SK-N-DZ (cell line): ENCODE results near the gene ASB6.
A peak's percentile ranks its signal among the peaks of the same experiment; 100 is the strongest.
"Not testable (repeated sequence)": the region's sequence is repeated elsewhere in the genome, so short reads cannot be mapped to it uniquely, and the experiment has no call there.

Experiments used
- DNase-seq: peaks from one replicate; pipeline ENCODE4 v3.0.0-alpha.2; 2015; ENCODE audit warnings: low spot score

The ASB6 gene

DNA sequence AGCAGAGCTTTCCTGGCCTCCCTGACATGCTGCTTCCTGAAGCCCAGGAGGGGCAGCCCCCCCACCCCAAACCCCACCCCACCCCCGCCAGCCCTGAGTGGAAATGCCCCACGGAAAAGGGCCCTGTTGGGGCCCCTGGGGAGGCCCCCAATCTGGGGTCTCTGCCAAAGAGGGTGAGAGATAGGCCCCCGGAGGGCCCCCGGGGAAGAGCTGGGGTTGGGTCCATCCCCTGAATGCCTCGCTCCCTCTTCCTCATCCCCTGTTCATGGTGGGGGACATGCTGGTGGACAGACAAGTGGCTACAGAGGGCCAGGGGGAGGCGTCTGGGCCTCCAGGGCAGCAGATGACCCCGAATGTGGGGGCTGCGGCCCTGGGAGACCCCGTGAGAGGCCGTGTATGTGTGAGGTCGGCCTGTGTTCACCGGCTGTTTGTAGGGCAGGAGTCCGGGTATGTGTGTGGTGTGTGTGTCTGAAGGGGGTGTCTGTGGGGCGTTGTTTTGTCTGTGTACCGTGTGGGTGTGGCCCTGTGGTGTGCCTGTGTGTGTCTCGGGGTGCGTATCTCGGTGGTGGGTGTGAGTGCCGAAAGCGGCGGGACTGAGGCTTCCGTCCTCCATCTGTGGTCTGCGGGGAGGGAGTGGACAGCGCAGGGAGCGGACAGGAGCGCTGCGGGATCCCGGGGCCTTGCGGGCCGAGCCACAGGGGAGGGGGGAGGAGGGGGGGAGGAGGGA lies 32.3 kb downstream of the ASB6 start:
- no peak for DNase-seq

DNA sequence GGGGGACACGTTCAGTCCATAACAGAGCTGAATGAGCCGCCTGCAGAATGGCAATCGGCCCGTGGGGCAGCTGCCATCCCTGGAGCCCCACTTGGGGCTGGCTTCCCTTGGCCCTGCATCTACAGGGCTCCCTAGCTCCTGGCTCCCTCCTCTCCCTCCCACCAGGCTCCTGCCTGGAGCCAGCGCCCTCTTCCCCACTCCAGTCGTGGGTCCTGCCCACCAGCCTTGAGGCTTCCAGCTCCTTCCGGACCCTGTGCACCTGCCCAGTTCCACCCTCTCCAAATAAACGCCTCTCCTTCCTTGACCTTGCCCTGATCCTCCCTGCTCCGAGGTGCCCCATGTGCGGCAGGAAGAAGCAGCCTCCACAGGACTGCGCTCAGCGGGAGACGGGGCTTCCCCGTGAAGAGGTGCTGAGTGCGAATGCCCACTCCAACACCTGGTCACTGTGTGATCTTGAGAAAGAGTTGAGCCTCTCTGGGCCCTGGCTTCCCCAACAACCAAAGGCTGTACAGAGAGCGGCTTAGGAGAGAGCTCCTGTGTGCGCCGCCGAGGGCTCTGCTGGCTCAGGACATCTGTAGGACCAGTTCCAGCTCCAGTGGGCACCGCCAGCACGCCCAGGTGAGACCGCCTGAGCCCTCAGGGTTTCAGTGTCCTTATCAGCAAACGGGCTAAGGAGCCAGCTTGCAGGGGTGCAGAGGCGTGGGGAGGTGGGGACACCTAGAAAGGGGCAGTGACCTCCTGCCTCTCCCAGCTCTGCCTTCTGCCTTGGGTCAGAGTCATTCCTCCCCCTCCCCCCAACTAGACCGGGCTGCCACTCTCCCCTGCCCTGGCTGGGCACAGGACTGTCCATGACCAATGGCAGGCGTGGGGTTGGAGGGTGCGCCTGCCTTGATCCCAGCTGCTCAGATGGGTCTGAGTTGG lies 33.1 kb downstream of the ASB6 start:
- no peak for DNase-seq

DNA sequence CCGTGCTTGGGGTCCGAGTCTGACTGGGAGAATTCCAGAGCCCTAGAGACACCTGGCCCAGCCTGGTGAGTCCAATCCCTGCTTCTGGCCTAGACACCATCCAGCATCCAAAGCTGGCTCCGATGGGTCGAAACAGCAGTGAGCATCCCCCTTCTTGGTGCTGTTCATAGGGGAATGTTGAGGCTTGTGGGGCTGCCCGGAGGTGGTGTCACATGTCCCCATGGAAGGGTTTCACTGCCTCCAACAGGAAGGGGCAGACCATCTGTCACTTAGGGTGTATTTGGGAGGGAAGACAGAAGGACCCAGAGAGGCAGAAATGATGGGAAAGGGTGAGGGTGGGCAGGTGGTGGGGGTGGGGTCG lies 34.9 kb downstream of the ASB6 start:
- DNase-seq = no peak

DNA sequence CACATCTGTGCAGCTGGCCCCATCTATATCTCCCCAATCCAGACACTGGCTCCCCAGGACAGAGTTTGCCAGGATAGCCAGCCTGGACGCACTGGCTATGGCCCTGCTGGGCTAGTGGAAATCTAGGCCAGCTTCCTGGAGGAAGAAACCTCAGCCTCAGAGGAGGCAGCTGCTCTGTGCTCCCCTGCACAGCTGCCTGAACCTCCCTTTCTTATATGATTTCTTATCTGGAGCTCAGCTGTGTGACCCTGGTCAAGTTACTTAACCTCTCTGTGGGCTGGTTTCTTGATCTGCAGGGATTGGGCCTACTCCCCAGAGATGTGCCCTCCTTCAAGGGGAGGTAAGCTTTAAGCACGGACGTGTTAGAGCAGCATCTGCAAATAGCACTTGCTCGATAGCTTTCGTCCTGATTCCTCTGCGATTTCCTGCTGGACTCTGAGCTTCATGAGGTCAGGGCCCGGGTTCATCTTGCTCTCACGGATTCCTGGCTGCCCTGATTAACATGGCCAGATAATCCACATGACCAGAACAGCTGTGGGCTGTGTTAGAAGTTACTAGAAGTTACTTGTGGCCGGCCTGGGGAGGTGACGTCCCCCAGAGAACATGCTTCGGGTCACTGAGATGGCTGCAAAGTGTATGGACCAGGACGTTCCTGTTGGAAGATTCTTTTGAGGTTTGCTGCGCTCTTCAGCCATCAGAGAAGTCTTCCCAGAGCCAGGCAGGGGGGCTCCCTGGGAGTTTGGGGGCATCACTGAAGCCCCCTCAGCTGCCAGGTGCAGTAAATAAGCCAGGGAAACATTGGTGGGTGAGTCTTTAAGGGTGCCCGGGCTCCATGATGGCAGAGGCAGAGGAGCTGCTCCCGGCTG lies 35.6 kb downstream of the ASB6 start:
- DNase-seq = no peak

DNA sequence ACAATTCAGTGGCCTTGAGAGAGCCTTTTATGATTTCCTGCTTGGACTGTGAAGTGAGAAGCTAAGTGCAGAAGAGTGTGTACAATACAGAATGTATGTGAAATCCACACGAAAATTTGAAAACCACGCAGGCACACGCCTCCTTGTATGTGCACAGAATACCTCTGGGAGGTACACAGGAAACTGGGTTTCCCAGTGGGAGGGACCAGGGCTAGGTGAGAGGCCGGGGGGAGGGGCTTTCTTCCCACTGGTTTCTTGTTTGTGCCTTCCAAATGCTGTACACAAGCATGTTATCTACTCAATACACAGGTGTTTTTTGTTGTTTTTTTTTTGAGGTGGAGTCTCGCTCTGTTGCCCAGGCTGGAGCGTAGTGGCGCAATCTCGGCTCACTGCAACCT lies 37.2 kb downstream of the ASB6 start:
- no peak for DNase-seq

DNA sequence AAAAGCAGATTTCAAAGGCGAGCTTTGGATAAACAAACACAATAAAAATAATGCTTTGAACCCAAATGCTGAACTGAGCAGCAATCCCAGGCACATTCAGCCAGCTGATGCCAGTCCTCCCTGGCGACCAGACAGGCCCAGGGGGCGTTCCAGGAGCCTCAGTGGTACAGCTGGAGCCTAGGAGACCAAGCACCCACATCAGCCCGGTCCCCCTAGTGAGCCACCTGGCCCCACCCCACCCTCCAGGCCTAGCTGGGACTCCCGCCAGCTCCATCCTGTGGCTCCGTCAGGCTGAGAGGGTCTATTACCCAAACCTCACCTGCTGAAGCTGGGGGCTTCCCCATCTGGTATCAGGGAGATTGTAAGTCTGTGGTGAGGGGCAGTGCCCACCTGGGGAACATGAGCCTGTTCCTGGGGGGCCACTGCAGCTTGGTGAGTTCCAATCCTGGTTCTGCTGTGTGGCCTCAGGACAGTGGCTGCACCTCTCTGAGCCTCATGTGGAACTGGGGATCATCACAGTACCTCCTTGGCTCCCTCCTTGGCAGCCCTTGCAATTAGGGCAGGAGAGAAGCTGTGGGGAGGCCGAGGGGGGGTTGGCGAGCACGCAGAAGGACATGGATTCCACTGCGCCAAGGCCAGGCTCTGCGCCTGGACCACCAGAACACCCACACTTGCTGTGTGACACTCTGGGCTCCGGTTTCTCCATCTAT lies 37.7 kb downstream of the ASB6 start:
- no peak for DNase-seq

DNA sequence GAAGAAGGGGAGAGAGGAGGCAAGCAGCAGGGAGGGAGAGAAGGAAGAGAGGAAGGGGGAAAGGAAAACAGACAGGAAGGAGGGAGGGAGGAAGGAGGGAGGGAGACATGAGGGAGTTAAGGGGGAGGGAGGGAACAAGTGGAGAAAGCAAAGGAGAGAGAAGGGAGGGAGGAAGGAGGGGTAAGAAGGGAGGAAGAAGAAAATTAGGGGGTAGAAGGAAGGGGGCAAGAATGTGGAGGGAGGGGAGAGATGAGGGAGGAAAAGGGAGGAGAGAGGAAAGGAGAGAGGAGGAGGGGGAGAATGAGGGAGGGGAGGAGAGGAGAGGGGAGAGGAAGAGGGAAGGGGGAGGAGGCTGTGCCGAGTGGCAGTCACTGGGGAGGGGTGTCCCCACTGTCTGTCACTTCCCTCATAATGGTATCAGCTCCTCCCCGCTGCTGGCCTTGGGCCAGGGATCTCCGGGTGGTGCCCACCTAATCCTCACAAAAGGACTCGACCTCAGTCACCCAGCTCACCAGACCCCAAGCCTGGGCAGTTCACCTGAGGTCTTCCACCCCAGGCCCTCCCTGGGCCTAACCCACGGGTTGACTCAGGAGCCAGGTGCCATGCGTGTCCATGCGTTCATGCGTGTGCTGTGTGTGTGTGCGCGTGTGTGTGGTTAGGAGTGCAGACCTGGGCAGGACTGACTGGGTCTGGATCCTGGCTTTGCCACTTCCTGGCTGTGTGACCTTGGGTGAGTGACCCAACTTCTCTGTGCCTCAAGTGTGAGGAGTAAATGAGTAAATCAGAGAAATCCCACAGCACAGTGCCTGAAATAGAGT lies 39.1 kb downstream of the ASB6 start:
- DNase-seq = no peak

DNA sequence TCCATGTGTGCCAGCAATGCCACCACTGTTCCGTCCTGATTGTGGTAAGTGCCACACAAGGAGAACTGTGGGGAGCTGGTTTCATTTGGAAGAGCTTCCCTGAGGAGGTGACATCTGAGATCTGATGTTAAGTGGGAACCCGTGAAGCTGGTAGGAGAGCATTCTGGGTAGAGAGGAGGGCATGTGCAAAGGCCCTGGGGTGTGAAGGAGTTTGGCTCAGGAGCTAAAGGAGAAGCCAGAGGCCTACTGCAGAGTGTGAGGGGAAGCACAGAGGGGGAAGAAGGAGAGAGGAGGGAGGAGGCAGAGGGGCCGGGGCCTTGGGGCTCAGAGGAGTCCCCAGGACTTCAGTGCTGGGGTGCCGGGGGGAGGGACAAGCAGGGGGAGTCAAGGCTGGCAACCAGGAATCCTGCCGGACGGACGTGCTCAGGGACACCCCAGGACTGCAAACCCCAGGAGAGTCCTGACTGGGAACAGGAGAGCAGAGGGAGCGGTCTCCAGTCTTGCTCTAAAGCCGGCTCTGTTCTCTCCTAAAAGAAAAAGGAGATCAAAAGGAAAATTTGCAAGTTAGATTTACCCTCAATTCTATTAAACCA lies 40.8 kb downstream of the ASB6 start:
- no peak for DNase-seq

DNA sequence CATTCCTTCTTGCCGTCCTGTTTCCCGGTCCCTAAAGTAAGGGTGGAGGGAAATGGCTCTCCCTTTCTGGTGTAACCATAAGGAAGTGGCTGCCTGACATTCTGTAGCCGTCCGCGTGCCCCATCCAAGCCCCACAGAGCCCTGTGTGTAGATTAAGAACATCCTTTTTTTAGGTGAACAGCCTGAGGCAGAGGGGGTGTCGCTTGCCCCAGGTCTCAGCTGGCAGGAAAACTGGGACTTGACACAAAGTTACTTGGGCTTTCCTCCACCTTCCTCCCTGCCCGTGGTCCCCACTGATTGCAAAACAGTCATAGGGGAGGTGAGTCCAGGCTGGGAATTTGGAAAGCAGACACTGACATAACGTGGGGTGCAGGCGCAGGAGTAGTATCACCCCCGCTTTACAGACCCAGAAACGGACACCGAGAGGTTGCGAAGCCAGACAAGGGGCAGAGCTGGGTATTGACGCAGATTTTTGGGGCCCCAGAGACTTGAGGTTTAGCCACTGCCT lies 43.8 kb downstream of the ASB6 start:
- DNase-seq = no peak

DNA sequence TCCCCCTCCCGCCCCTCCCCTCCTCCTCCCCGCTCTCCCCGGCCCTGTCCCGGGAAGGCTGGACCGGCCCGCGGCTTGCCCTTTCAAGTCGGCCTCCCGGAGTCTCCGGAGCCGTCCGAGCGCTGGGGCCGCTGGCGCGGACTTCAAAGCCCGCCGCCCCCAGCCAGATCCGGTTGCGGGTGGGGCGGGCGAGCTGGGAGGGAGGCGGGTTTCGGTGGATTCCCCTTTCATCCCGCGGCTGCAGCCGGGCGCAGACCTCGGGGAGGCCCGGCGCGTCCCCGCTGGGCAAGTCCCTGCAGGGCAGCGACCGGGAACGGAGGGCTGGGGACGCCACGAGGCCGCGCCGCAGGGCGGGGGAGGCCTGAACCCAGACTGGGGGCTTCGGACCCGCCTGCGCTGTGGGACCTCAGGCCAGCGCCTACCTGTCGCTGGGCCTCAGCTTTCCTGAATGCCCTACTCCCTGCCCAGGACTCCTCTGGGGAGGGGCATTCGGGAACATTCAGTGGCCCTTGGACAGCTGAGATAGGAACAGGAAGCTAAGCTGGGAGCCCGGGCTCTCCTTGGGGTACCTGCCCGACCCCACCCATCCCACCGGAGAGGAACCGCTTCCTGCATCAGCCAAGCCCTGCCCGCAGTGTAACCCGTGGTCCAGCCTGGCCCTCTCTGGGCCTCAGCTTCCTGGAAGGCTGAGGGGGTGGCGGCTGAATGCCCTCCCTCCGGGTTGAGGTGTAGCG lies 44.4 kb downstream of the ASB6 start:
- DNase-seq = no peak

DNA sequence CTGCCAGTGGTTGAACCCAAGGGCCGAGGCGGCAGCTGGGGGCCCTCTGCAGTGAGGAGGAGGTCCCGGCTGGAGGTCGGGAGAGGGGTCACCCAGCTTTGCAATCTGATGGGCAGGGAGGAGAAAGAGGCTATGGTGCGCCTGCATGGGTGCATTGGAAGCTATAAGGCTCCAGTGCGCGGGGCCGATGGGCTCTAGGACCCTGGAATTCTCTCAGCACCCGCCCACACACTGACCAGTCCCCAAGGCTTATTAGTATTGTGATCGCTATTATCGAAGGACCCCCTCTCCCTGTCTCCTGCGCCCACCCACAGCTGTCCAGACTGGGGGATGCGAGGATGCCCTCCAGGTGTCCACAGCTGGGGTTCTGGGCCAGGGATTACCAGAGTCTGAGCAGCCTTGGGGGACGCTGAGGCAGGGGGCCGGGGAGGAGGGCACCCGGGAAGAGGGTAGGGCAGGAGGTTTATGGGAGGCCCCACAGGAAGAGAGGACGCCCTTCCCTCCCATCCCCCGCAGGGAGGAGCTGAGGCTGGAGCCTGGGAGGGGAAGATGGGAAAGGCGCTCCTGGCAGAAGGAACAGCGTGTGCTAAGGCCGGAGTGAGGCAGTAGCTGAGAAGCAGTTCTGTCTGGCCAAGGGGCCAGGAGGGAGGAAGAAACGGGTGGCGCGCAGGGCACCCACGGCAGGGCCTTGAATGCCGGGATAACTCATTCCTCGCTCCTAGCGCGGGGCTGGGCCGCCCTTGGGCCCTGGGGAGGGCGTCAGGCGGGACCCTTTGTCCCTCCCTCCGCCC lies 45.2 kb downstream of the ASB6 start:
- DNase-seq = peak; percentile 90

DNA sequence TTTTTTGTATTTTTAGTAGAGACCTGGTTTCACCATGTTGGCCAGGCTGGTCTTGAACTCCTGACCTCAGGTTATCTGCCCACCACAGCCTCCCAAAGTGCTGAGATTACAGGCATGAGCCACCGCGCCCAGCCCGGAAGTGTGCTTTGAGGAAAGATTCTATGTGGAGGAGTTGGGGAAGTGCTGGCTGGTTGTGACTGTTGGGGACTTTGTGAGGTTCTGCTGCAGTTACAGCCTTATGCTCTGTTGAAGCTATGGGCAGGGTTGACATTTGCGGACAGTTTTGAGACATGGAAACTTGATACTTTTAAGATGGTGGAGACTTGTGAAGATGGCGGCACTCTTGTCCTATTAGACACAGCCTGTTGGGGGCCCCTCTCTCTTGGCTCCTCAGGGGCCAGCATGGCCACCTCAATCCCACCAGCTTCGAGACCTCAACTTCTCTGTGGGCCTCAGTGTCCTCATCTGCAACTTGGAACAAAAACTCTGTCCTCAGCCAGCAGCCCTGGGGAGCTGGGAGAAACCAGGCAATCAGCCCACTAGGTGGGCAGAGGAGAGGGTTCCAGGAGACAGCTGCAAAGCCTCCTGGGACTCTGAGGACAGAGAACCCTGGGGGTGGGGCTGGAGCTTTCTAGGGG lies 45.9 kb downstream of the ASB6 start:
- DNase-seq = no peak

DNA sequence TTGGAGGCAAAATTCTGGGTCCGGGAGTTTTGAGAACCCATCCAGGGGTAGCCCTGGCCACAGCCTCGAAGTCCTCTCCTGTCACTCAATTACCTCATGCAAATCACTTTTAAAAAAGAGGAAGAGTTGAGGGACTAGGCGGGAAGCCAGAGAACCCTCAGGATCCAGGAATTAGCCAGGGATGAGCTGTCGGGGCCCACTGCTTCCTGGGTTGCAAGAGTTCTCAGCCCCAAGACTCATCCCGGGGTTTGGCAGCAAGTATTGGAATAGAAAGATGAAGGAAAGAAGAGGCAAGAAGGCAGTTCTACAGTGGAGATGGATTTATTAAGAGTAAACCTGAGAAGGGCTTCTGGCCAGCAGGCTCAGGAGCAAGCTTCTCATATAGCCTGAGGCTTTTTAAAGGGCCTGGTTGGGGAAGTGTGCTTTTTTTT lies 46.6 kb downstream of the ASB6 start:
- DNase-seq = no peak

DNA sequence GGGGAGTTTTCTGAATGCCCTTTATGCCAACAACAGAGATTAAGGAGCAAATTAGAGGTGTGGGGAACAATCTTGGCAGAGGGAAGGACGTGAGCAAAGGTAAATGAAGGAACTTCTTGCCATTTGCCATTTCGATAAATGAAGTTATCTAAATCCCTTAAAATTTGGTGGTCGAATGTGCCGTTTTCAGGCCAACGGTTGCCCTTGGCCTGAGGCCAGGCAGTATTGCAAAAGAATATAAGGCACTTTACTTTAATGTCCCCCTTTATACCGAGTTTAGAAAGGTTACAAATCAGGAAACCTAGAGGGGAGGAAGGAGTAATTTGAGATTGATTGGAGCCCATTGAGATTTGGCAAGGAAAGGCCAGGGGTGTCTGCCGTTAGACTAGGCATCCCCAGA lies 47.3 kb downstream of the ASB6 start:
- DNase-seq = no peak

DNA sequence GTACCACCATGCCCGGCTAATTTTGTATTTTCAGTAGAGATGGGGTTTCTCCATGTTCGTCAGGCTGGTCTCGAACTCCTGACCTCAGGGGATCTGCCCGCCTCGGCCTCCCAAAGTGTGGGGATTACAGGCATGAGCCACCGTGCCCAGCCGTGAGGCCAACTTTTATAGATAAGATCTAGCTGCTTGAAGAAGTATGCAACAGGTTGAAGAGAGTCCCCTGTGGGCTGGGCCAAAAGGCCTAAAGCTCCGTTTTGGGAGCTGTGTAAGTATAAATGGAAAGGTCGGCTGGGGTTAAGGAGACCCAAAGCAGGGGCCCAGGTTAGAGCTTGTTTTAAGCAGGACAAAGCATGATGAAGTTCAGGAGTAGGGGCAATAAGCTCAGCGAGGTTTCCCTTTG lies 49.2 kb downstream of the ASB6 start:
- not testable (repeated sequence) for DNase-seq

DNA sequence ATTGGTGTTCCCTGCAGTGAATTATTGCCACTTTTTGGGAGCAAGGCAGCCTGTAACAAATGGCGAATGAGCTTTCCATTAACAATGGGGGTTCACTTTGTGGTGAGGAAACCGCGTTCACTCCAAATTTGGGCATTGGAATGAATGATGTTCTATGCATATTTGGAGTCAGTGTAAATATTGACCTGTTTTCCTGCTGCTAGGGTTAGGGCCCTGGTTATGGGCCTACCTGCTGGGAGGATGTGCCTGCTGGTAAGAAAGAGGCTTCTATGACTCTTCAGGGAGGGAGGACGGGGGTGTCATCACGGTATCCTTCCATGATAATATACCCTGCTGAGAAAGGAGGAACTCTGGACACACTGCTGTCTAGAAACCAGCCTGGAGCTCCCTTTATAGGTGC lies 50.0 kb downstream of the ASB6 start:
- DNase-seq = no peak

DNA sequence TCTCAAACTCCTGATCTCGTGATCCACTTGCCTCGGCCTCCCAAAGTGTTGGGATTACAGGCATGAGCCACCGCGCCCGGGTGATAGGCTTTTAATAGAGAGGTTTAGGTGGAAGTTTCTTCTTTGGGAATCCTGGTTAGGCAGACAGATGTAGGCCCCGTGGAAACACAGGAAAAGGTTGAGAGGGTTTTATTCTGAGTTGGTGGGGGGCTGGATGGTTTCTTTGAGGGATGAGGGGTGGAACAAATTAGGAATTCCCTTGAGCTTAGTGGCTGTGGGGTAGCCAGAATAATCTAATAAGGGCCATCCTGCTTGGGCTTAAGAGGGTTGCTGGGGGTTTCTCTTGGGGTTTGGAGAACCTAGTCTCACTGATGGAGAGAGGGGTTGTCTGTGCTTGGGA lies 51.5 kb downstream of the ASB6 start:
- no peak for DNase-seq
